HG02884 (cell line): Measurements from ENCODE around the gene JMY.

Experiments
- ATAC-seq: cut with Tn5 transposase; IDR thresholded peaks from one replicate; pipeline ENCODE4 v1.9.1; 2021; ENCODE audit warnings: mild to moderate bottlenecking, moderate library complexity; ENCODE audit not compliant: unreplicated experiment

The JMY gene

DNA sequence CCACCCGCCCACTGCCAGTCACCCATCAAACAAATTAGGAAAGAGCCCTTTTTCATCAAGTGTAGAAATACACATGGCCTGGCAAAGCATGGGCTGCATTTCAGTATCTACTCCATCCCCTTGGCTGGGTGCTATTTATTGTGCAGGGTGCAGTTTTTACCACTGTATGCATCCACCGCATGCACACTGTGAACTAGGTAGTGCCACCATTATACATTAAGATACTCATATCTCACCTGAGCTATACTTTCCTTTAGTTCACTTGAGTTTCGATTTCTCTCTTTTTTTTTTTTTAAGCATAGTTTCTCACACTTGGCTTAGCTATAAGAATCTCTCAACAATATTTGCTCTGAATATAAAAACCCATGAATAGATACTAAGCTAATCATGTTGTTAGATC, 49.4 kb downstream of the JMY start:
- ATAC-seq, result no peak

DNA sequence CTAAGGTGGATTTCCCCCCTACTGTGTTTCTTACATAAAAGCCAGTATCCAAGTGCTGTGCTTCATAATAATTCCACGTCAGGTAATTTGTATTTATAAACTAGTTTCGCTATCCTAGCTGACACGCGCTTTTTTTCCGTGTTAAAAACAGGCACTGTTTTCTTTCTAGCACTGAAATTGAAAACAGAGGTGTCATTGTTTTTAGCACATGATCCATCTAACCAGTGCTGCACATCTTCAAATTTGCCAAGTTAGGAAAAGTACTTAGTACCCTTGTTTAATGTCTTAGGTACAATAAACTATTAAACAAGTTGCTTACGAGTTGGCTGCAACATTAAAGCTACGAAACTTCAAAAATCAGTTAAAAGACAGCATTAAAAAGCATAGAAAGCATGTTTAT, 49.9 kb downstream of the JMY start:
- no peak for ATAC-seq

DNA sequence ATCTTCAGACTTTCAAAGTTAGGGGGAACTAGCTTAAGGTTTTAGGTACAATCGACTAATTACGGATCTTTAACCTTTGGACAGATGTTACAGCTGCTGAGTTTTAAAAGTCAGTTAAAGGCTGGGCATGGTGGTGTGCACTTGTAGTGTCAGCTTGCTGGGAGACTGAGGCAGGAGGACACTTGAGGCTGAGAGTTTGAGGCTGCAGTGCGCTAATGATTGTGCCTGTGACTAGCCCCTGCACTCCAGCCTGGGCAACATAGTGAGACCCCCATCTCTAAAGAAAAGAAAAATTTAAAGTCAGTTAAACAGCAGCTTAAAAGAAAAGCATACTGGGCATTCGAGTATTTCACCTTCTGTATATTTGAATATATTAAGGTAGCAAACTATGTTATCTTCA, 51.4 kb downstream of the JMY start:
- ATAC-seq, result no peak

DNA sequence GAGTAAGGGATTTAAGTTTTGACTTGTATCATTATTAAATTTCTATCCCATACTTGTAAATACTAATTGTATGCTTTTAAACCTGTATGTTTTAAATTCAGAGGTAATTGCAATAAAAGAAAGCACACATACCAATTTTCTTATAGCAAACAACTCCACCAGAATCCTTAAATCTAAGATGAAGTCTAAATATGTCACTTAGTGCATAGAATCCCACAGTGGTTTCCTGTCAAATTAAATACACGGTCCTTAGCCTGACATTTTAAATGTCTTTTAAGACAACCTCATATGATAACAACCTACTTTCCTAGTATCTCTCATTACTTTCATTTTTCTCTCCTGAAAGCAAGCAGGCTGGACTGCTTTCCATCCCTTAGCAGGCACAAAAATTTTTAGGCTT, 52.0 kb downstream of the JMY start:
- no peak for ATAC-seq

DNA sequence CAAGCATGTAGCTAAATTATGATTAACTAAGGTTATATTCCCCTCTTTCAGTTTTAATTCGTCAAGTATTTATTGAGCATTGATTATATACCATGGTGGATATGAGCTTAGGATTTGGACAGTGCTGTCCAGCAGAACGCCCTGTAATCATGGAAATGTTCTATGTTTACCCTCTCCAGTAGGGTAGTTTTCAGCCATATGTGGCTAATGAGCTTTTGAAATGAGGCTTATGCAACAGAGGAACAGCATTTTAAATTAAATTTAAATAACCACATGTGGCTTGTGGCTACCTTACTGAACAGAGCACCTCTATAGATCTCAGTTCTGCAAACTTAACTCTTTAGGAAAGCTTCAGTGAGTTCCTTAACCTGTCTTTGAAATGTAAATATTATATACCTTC, 59.1 kb downstream of the JMY start:
- no peak for ATAC-seq

DNA sequence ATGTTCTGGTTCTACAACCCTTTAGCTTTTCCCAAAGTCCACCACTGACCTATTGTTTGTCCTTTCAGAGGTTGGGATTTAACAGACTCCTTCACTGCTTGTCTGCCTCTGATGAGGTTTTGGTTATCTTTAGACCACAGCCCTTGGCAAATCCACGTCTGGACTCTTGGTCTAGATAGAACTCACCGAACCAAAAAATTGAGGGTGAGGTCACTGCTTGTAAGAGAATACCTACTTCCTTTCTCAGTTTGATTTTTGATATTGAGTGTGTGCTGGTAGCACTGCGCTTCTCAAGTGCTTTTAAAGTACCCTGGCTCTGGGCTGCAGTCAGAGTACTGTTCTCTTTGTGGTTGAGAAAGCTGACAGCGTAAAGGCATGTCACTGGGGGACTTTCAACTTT, 61.7 kb downstream of the JMY start:
- ATAC-seq, result no peak

DNA sequence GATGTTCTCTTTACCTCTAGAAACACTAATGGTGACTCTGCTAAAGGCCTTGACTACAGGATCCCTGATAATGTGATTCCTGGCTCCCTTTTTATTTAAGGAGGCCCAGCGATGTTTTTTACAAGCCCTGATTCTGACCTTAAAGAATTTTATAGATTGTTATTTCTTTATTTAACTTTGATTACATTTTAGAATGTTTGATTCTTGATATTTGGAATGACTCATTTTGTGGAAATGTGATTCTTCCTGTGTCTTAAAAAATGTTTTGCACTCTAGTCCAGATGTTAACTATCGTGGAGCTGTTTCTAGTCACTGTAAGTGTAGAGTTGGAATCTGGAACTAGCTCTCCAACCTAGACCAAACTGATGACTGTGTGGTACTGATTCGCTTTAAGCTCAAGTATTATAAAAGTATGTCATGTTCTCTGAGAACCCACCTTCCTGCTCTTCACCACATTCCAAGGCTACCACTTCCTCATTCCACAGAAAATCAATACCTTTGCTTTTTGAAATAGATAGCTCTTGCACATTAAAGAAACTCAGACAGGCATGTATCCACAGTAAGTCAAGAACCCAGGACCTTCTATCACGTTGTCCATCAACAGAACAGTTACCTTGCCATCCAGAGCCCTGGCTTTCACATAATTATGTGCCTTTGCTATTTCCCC, 65.2 kb downstream of the JMY start:
- no peak for ATAC-seq

DNA sequence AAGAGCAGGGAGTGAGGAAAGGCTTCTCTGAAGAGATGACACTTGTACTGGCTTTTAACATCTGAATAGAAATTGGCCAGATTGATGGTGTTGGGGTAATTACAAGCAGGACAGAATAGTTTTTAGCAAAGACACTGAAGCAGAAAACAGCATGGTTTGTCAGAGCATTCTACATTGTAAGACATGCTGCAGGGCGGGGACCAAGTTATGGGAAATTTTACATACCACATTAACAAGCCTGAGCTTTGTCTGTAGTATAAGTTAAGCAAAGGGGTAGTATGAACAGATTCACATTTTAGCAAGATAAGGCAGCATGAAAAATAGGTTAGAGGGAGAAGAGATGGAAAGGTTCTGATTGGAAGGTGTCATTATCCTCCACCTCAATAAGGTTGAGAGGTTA, 66.5 kb downstream of the JMY start:
- ATAC-seq, result no peak

DNA sequence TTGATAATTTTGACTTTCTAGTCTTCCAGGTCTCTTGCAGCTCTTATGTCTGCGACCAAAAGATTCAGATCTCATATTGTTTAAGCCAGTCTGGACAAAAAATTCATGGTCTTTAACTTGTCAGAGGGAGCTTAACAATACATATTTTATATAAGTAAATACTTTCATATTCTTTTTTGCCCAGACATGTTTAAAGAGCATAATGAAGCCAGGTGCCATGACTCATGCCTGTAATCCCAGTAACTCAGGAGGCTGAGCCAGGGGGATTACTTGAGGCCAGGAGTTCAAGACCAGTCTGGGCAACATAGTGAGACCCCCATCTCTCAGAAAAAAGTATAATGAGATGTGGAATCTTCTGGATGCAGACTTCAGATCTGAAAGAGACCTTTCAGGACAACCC, 69.8 kb downstream of the JMY start:
- no peak for ATAC-seq

DNA sequence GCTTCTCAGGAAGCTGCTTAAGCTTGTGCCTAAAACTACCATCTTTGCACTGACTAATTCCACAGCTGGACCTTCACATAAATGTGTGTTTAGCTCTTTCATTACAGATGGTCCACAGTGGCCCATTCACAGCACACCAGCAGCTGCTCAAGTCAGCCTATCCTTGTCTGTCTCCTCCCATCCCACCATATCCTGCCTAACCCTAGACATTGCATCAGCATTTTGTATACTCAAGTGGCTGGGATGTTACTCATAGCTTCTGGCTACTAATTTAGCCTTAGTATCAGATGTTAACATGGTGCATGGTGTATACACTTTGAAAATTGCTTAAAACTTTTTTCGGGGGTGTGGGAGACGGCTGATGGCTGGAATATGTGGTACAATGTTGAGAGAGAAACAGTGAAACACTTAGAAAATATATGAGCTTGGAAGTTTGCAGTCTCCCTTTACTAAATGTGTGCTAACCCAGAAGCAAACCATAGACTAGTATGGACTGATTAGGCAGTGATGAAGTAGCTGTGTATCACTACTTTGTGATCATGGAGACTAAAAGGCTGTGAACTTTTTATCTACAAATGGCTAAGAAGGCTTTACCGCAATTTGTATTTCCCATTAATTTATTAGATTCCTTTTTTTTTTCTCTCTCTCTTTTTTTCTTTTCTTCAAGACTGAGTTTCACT, 83.1 kb downstream of the JMY start:
- no peak for ATAC-seq

DNA sequence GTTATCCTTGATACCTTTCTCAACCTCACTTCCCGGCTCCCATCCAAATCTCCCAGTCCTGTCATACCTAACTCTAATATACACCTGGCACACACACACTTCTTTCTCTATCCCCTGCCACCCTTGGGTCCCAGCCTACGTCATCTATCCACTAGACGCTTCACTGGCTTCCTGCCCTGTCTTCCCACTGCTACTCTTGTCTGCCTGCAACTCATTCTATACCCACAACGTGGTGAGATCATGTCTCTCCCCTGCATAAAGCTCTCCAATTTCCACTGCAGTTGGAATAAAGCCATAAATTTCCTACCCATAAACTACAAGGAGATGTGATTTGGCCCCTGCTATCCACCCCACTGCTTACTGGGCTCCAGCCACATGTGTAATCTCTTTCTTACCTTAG, 93.5 kb downstream of the JMY start:
- no peak for ATAC-seq

DNA sequence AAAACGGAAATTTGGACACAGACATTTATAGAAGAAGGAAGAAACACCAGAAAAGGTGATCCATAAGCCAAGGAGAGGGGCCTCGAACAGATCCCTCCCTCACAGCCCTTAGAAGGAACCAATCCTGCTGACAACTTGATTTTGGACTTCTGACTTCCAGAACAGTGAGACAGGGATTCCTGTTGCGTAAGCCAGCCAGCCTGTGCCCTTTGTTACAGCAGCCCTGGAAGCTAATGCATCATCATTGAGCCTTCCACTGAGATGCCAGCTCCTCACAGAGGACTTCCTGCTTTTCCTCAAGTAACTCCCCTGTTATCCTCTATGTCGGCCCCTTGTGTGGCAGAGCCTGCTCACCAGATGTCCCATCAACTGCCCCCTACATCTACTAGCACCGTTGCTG, 94.1 kb downstream of the JMY start:
- no peak for ATAC-seq

DNA sequence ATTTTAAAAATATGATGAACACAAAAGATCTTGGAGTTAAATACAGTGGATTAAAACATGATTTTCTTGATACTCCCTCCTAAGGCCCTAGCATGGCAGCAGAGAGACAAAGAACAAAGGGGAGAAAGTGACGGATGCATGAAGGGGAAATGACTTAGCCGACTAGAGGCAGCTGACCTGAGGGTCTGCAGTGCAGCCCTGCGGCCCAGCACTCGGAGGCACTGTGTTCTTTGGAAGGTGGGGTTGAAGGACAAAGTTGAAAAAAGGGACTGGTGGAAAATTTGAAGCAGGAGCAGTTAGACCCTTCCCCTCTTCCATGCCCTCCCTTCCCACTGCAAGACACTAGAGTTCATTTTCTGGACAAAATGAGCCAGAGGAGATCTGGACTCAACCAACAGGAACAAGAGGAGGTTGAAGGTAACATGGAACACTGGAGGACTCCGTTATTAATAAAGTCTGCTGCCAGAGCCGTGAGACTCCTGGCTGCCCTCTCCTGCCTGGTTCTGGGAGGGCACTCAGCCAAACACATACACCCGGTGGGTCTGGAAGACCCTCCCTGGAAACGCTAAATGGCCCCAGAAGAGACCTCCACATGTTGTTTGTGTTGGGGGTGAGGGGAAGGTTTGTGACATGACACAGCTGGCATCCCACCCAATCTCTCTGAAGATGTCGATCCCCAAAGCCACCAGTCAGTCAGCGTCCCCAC, 98.1 kb downstream of the JMY start:
- ATAC-seq, result no peak

DNA sequence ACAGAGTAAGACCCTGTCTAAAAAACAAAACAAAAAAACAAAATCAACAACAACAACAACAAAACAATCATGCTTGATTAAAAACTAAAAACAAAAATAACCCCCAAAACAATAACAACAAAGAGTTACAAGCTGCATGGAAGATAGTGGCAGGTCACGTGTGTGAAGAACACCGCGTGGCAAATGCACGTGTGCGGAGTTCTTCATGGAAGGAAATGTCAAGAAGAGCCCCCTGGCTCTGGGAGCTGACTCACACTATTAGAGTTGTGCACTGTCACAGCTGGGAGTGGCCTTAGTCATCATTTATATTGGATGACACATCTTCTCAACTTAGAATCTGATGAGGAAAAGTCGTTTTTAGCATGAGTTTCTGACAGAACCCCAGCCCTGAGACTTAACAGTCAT, 110.5 kb downstream of the JMY start:
- no peak for ATAC-seq

DNA sequence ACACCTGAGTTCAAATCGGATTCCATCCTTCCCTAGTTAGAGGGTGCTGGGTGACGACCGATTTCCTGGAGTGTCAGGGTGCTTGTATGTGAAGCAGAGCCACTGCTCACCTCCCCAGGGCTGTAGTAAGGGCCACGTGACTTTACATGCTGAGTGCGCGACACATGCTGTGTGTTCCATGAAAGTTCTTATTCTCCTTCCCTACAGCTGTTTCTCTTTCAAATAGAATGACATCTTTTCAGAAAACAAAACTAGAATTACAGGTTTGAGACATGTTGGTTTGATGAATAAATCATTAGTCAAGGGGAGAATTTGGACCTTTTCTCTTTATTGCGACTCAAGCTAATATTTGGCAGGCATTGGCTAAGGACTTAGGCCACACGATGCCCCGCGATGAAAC, 113.1 kb downstream of the JMY start:
- ATAC-seq, result no peak

DNA sequence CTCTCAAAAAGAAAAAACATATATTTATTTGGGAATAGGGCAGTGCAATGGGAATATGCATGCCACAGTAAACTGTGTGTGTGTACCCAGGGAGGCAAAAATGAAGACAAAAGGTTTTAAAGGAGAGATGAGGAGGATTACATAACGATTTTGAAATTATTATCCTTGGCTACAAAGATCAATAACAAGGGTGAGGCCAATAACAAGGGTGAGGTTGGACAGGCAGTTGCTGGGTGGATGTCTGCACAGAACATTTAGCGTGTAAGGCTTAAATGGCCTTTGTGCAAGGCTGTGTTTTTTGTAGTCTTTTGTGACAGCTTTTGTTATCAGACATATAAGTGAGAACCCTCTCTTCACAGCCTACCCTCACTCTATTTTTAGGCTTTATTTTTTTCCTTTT, 114.0 kb downstream of the JMY start:
- ATAC-seq, result no peak

DNA sequence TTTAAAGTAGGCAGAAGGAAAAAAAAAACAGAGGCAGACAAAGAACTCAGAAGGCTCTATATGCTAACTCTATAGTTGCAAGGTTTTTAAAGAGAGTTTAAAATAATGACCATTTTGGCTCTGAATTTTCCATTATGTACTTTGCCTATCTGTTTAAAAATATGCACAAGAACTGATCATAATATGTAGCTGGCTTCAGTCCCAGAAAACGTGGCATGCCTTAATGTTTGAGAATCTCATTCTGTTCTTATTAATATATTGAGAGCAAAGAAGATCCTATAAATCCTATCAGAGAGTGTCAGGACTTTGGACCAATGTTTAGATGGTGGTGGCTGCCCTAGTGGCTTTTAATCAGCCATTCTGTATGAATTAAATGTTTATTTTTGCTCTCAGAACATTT, 121.5 kb downstream of the JMY start:
- no peak for ATAC-seq
